GM19438 (cell line): Measurements from ENCODE around the gene RNF182.
"Not testable (repeated sequence)": the region's sequence is repeated elsewhere in the genome, so short reads cannot be mapped to it uniquely, and the experiment has no call there.

Experiments used
- ATAC-seq: cut with Tn5 transposase; IDR thresholded peaks from one replicate; pipeline ENCODE4 v1.9.1; 2021; ENCODE audit warnings: low read depth; ENCODE audit not compliant: unreplicated experiment

RNF182 gene

DNA sequence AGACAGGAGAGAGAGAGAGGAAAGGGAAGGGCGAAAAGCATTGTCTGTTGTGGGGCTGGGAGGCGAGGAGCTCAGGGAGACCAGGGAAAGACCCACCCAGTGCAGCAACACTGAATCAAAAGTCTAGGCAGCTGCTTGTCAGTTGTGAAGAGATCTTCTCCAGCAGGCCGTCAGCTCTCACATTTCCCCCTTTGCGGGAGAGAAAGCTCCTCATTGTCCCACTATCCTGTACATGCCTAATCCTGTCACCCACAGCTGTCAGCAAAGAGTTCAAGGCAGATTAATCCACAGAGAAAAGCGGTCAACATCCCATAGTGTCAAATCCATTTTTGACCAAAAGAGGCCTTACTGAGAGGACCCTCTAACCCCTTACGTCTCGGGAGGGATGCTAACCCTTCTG is 27.3 kb downstream of the RNF182 start:
- ATAC-seq, result no peak

GRCh38 chr6:13953061-13953705 is 28.4 kb downstream of the RNF182 start:
- no peak for ATAC-seq

DNA sequence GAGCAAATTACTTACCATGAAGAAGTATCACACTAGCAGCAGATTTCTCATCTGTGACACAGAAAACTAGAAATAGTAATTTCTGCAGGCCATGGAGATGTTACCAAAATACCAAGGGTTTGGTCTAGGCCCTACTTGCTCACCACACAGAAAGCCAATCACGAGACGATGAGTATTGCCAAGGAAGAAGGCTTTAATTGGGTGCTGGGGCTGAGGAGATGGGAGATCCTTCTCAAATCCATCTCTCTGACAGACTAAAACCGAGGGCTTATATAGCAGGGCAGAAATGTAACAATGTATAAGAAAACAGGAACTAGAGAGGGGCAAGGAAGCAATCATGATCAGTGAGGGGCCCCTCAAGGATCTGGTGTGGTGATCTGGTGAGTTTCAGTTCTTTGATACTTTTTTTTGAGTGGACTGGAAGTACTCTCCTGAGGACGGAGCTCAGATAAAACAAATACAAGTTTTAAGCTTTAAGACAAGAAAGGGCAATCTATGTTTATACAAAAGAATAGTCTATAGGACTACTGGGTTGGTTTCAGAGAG is 40.9 kb downstream of the RNF182 start:
- no peak for ATAC-seq

DNA sequence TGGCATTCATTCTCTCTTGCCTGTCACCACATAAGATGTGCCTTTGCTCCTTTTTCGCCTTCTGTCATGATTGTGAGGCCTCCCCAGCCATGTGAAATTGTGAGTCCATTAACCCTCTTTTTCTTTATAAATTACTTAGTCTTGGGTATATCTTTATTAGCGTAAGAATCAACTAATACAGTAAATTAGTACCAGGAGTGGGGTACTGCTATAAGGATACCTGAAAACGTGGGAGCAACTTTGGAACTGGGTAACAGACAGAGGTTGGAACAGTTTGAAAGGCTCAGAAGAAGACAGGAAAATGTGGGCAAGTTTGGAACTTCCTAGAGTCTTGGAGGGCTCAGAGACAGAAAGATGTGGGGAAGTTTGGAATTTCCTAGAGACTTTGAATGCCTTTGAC is 46.6 kb downstream of the RNF182 start:
- no peak for ATAC-seq

DNA sequence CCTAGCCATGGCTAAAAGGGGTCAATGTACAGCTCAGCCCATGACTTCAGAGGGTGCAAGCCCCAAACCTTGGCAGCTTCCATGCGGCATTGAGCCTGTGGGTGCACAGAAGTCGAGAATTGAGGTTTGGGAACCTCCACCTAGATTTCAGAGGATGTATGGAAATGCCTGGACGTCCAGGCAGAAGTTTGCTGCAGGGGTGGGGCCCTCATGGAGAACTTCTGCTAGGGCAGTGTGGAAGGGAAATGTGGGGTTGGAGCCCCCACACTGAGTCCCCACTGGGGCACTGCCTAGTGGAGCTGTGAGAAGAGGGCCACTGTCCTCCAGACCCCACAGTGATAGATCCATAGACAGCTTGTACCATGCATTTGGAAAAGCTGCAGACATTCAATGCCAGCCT is 47.9 kb downstream of the RNF182 start:
- not testable (repeated sequence) for ATAC-seq

DNA sequence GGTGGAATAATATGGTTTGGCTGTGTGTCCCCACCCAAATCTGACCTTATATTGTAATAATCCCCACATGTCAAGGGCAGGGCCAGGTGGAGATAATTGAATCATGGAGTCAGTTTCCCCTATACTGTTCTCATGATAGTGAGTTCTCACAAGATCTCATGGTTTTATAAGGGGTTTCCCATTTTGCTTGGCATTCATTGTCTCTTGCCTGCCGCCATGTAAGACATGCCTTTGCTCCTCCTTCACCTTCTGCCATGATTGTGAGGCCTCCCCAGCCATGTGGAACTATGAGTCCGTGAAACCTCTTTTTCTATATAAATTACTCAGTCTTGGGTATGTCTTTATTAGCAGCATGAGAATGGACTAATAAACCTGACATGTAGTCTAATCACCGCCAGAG is 48.7 kb downstream of the RNF182 start:
- ATAC-seq, result not testable (repeated sequence)

DNA sequence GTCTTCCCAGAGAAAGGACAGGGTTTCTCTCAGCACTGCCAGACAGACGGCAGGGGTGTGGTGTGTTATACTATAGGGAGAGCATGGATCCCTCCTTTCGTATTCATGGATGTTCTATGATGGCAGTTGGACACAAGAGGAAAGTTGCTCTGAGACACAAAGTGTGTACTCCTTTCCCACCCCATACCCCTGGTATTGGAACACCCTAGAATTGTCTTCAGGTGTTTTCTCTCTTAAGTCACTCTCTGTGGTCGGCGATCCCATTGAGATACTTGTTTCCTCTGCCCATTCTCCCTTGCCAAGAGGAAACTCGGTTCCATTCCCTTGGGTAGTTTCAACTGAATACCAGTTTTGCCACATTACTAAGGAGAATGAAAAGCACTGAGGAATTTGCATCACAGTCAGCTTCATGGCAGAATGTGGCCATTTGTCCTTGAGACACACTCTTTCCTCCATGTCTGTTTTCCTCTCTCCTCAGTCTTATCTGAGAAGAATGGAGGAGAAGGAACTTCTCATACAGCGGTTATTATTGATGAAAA is 53.4 kb downstream of the RNF182 start:
- ATAC-seq, result no peak

- no peak for ATAC-seq
Observed at GRCh38 chr6:13978787-13979186, 54.0 kb downstream of the RNF182 start.

- no peak for ATAC-seq
Observed at GRCh38 chr6:13979284-13980171, 54.8 kb downstream of the RNF182 start.

DNA sequence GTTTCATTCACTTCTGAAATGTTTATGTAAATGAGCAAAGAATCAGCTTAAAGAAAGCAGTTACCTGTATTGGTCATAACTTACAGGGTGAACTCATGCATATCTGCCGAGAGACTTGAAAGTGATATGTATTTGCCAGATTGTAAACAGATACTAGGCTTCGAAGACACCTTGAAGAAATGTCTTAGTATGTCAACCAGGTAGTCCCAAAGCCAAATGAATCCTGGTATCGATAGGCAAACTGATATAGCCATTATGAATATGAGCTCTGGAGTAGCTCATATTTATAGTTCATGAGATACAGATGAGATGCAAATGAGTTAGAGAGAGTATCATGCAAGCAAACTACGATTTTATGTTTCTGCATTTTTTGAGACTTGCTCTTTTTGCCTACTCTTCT is 55.8 kb downstream of the RNF182 start:
- no peak for ATAC-seq

- ATAC-seq, result no peak
Observed at GRCh38 chr6:13985663-13986325, 61.0 kb downstream of the RNF182 start.

DNA sequence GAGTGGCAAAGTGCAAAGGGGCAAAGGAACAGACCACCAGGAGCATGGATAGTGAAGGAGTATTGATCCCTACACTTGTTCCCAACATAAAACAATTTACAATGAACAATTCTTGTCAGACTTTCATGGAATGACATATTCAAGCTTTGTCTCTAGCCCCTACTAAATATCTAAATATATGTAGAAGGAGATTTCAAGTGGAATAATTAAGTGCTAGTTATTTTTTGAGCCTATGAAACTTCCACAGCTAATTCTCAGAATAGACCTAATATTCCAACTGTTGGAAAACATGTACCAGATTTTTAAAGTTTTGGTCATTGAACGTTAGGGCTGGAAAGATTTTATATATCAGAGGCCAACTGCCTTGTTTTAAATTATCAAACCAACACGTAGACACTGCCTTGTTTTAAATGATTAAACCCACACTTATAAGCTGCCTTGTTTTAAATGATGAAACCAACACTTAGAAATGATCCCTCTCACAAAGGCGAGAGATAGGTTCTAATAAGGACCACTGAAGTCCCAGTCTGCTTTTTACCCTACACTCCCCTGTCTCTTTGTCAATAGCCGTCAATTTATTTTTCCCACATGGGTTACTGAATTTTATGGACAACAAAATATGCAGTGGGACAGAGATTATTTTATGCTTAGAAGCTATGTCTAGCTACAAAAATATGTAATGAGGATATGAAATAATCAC is 62.1 kb downstream of the RNF182 start:
- ATAC-seq, result no peak

- no peak for ATAC-seq
Observed at GRCh38 chr6:13987400-13987865, 62.7 kb downstream of the RNF182 start.

- no peak for ATAC-seq
Observed at GRCh38 chr6:13988049-13988738, 63.4 kb downstream of the RNF182 start.

- no peak for ATAC-seq
Observed at GRCh38 chr6:13988908-13989307, 64.2 kb downstream of the RNF182 start.

DNA sequence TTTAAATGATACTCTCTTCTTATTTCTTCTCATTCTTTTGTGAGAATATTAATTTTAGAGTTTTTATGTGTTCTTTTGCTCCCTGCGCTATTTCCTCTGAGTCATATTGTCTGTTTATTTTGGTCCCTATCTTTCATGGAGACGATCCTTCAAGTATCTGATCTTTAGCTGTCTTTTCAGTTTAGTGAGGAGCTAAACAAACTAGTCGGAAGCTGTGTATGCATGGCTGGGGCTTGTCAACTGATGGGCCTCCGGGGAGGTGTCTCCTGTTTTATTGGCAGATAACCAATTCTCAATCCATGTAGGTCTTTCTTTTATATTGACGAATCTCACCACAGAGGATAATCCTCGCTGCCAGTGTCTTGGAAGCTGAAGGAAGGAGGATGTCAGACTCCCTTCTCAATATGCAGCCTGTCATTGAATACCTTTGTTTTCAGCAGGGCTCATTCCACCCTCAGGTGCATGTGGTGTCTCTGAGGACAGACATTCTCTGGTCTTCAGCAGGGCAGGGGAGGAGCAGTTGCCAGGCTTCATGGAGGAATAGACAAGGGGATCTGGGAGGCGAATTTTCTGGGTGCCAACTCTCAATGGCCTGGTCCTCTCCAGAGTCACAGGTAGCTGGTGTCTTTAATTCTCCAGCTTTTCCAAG is 64.9 kb downstream of the RNF182 start:
- no peak for ATAC-seq

GRCh38 chr6:13990796-13991195 is 66.0 kb downstream of the RNF182 start:
- ATAC-seq, result no peak

- ATAC-seq, result no peak
Observed at GRCh38 chr6:13991393-13991792, 66.6 kb downstream of the RNF182 start.

- no peak for ATAC-seq
Observed at GRCh38 chr6:13992417-13993055, 67.8 kb downstream of the RNF182 start.
